GM13976 (cell line): Measurements from ENCODE around the gene HDGFL3.
A peak's percentile ranks its signal among the peaks of the same experiment; 100 is the strongest.

Experiments used
- DNase-seq: peaks from one replicate; pipeline ENCODE4 v3.0.0; 2012; ENCODE audit warnings: low spot score
- in situ Hi-C: fragments of 300-500 bp; cut with MboI; formaldehyde crosslinking; loops from one replicate; pipeline ENCODE4 v1.12.0; 2022; ENCODE audit warnings: low sequenced_read_pairs, mixed read lengths, inconsistent platforms; ENCODE audit not compliant: unreplicated experiment
- TF ChIP-seq, protein P1 (sequence below): IDR thresholded peaks from 2 replicates; pipeline ENCODE4 v1.5.1; 2012; ENCODE audit warnings: borderline replicate concordance, mild to moderate bottlenecking; ENCODE audit not compliant: insufficient read depth; ENCODE audit errors: extremely low read depth, missing control alignments, control extremely low read depth

HDGFL3 gene

DNA sequence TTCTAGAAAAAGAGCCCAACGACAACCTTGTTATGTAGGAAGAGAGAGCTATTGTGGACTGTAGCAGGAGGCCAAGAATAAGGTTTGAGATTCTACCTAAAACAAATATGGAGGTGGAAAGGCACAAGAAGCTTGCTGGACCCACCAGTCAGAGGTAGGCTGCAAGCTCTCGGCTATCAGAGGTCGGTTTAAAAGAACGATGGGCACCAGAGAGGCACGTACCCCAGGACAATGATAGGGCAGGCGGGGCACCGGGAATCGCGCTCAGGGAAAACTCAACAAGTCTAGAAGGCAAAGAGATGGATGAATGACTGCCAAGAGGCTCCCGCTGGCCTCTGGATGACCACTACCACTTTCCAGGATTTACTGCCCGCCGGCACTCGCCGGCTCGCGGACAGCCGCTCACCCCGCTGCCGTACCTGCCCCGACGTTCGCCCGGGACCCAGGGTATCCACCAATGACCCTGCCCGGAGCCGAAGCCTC, 1.1 kb downstream of the HDGFL3 start:
- TF ChIP-seq, protein P1, sequence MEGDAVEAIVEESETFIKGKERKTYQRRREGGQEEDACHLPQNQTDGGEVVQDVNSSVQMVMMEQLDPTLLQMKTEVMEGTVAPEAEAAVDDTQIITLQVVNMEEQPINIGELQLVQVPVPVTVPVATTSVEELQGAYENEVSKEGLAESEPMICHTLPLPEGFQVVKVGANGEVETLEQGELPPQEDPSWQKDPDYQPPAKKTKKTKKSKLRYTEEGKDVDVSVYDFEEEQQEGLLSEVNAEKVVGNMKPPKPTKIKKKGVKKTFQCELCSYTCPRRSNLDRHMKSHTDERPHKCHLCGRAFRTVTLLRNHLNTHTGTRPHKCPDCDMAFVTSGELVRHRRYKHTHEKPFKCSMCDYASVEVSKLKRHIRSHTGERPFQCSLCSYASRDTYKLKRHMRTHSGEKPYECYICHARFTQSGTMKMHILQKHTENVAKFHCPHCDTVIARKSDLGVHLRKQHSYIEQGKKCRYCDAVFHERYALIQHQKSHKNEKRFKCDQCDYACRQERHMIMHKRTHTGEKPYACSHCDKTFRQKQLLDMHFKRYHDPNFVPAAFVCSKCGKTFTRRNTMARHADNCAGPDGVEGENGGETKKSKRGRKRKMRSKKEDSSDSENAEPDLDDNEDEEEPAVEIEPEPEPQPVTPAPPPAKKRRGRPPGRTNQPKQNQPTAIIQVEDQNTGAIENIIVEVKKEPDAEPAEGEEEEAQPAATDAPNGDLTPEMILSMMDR, result no peak
- in situ Hi-C loops, result no loop called here
- peak; percentile 22 for DNase-seq

- no peak for DNase-seq
- in situ Hi-C loops, result no loop called here
- TF ChIP-seq, protein P1, result no peak
These were observed 1.8 kb downstream of the HDGFL3 start for GRCh38 chr15:83205725-83206324.

DNA sequence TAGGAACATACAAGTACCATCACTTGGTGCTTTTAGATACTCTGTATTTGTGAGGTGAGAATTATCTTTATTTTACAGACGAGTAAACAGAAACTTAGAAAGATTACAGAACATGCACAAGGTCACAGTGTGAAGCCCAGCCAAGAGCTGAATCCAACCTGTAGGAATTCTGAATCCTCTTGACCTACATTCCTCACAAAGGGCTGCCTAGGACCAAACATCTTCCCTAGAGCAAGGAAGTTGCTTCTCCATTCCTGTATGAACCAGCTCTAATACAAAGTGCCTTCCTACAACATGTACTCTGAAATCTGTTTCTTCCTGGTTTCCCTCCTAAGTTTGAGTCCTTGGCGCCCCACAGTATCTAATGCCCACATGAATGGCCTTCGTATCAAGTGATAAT, 2.9 kb downstream of the HDGFL3 start:
- no peak for DNase-seq
- TF ChIP-seq, protein P1, result no peak
- in situ Hi-C loops, result no loop called here

DNA sequence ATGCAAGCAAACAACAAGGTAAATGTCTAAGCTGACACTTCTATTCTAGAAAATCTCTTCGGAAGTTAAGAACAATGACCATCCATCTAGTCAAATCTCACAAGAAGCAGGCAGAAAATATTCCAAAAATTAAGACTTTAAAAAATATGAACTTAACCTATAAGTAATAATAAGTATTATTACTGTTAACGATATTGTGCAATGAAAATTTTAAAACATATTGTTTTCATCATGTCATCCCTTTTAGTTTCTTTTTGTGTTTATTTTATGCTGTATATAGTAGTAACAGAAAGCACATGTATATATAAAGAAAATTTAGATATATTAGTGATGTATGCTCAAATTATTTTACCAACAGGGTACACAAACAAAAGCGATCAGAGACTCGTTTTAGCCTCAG, 4.1 kb downstream of the HDGFL3 start:
- in situ Hi-C loops, result no loop called here
- TF ChIP-seq, protein P1, result no peak
- DNase-seq, result no peak

- DNase-seq, result no peak
- in situ Hi-C loops, result no loop called here
- TF ChIP-seq, protein P1, result no peak
These were observed 7.0 kb downstream of the HDGFL3 start for GRCh38 chr15:83200589-83200988.

DNA sequence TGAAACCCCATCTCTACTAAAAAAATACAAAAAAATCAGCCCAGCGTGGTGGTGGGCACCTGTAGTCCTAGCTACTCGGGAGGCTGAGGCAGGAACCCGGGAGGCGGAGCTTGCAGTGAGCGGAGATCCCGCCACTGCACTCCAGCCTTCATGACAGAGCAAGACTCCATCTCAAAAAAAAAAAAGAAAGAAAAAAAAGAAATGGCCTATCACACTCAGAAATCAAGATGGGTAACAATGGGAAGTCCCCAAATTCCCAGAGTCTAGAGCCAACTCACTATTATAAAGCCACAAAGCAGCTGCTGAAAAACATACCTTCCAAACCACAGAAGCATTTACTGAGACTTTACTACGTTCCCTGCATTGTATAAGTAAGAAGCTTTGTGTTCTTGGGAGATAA, 7.5 kb downstream of the HDGFL3 start:
- TF ChIP-seq, protein P1, result no peak
- DNase-seq, result no peak
- in situ Hi-C loops, result no loop called here
